GM19438 (cell line): ENCODE measurements around the gene GPAT3.

Source experiments
- ATAC-seq: cut with Tn5 transposase; IDR thresholded peaks from one replicate; pipeline ENCODE4 v1.9.1; 2021; ENCODE audit warnings: low read depth; ENCODE audit not compliant: unreplicated experiment

The GPAT3 gene

GRCh38 chr4:83631066-83631465 lies 95.2 kb downstream of the GPAT3 start:
- ATAC-seq: no peak

DNA sequence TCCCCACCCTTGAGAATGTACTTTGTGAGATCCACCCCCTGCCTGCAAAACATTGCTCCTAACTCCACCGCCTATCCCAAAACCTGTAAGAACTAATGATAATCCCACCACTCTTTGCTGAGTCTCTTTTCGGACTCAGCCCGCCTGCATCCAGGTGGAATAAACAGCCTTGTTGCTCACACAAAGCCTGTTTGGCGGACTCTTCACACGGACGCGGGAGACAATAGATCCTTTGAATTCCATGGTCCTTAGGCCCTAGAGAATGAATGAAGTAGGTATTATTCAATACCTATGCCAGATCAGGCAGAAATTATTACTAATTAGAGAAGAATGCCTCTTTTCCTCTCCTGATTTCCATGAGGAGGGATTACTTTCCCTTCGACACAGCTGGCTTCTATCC lies 101.0 kb downstream of the GPAT3 start:
- no peak for ATAC-seq

DNA sequence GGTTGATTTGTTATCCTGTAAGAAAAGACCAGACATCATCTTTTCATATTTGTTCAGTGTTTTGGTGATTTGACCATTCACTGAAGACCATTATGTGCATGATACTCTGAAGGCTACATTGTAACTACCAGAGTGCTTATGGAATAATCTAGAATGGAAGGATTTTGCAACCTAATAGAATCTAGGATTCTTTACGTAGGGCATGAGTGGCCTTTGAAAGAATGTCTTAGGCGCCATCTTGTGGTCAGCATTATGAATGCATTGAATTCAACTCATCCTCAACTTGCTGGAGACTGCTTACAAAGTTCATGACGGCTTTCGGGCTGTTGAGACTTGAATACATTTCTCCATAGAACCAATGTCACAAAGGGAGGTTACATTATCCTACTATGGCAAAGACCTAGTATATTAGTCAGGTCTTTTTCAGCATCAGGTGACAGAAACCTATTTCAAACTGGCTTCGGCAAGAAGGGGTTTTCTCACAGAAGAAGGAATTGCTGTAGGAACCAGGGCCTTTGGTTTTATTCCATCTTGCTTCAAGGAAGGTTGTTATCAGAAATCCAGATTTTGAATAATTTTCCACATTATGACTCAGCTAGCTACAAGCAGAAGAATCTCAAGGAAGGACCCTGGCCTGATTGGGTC lies 104.1 kb downstream of the GPAT3 start:
- no peak for ATAC-seq

DNA sequence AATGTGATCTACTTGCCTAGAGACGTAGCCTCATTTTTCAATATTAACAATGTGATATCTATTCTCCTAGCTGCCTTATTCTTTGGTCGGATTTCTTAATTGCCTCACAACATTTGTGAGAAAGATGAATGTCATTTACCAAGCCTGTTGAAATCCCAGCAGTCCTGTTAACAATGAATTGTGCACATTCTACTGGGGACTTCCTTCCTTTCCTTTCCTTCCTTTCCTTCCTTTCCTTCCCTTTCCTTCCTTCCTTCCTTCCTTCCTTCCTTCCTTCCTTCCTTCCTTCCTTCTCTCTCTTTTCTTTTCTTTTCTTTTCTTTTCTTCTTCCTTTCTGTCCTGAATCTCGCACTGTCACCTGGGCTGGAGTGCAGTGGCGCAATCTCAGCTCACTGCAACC lies 107.1 kb downstream of the GPAT3 start:
- ATAC-seq: no peak

- ATAC-seq: peak; percentile 59
These were observed 109.1 kb downstream of the GPAT3 start for GRCh38 chr4:83644677-83645659.

DNA sequence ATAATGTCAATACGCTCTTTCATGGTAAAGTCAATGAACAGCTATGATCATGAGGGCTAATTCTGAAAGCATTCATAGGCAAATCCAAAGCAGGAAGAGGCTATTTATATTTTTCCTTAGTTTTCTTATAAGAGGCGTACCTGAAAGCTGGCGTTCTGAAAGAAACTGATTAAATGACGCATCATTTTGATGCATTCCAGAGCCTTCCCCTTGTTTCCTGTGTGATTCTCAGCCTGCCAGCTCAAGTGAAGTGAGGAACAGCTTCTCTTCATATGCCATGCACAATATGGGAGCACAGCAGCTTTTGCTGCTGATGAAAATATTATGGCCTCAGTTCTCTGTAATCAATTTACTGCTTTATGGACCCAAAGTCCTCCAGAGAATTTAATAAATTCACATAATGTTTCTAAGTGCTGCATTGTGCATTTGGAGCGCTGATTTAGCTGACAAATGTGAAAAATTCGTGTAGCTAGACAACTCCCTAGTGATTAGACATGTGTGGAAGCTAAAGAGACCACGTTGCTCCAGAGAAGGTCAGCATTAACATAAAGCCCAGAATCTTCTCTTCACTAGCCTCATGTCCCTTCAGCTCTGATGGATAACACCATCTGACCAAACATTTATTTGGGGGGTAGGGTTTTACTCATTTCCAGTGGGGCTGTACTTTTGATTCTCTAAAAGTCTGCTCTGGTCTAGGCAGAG lies 110.8 kb downstream of the GPAT3 start:
- ATAC-seq: no peak

- ATAC-seq: no peak
These were observed 115.9 kb downstream of the GPAT3 start for GRCh38 chr4:83651846-83652245.
